ENCODE data around the gene DPYSL5.
"Not testable (repeated sequence)": the region's sequence is repeated elsewhere in the genome, so short reads cannot be mapped to it uniquely, and the experiment has no call there.

Gene DPYSL5

GRCh38 chr2:26875808-26876207, 27.9 kb downstream of the DPYSL5 start:
- DNase-seq, result no peak

GRCh38 chr2:26876260-26876659, 28.3 kb downstream of the DPYSL5 start:
- no peak for DNase-seq

DNA sequence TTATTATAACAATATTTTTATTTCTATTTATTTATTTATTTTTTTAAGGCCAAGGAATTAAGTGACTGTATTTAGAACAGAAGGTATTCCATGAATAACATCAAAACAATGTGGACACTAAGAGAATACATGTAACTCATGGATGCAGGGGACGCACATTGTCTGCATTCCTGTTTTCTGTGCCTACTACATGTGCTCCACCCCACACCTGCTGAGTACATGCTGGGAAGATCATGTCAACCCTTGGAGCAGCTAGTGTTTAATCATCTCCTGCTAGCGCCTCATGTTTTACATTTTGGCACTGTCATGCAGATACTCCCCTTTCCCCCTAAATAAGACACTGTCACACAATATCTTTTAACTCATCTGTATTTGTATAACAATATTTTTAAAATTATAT, 29.3 kb downstream of the DPYSL5 start:
- DNase-seq, result no peak

DNA sequence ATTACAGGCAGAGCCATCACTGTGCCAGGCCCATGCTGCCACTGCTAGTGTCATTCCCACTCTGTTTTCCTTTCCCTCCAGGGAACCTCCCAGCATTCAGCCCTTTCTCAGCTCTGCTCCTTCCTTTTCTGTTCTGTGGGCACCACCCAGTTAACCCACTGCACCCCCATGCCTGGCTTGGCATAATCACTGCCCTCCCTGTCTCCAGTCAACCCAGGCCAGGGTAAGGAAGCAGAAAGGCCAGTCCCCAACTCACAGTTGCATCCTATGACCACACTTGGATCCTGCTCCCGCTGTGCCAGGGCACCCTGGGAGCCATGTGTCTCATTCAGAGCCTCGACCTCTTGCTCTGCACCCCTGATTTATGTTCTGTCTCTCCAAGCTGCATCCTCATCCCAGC, 32.2 kb downstream of the DPYSL5 start:
- DNase-seq, result no peak

DNA sequence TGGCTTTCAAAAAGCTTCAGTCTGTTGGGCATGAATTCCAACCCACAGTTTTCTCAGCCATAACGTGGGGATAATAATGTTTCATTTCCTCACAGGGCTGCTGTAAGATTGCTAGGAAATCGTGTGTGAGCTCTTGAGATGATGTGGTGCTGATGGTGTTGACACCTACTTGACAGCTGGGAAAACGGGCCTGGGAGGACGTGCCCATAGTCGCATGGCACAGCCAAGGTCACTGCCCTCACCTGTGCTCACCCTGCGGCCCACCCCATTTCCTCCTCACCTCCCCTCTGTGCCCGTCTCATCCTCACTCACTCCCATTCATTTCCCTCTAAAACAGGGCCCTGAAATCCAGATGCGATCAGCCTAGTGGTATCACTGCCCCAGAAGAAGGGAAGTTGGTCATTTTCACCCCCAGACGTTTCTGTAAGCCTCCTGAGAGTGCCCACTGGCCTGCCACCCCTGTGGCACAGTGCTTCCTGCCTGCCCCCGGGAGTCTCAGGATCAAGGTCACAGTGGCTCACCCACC, 33.0 kb downstream of the DPYSL5 start:
- no peak for DNase-seq

GRCh38 chr2:26882220-26882619, 34.3 kb downstream of the DPYSL5 start:
- not testable (repeated sequence) for DNase-seq

- no peak for DNase-seq
These were observed 36.0 kb downstream of the DPYSL5 start for GRCh38 chr2:26883956-26884355.

GRCh38 chr2:26884486-26884885, 36.6 kb downstream of the DPYSL5 start:
- DNase-seq, result no peak

DNA sequence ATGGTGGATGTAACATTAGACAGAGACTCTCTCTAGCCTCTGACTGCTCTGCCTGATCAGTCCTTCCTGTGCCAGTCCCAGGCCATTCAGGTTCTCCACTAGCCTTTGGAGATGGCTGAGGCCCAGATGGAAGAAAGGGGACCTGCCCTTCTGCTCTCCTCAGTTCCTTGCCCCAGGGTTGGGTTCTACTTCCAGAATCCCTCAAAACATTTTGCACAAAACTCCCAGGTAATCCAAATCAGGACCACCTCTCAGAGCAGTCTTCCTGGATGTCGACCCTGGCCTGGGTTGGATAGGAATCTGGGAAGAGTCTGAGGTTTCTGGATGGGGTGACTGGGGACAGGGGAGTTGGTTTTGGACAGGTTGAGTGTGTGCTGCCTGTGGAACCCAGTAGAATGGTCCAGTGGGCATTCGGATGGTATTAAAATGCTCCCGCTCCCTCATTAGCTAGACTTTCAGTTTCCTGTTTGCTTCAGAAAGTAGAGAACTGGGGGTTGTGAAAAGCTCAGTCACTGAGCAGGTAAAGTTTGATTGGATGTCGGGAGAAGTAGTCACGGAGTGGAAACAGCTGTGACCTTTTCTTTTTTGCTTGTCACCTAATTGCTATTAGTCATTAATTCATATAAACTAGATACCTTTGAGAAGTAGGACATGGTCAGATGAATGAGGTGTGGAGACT, 37.9 kb downstream of the DPYSL5 start:
- DNase-seq, result no peak

DNA sequence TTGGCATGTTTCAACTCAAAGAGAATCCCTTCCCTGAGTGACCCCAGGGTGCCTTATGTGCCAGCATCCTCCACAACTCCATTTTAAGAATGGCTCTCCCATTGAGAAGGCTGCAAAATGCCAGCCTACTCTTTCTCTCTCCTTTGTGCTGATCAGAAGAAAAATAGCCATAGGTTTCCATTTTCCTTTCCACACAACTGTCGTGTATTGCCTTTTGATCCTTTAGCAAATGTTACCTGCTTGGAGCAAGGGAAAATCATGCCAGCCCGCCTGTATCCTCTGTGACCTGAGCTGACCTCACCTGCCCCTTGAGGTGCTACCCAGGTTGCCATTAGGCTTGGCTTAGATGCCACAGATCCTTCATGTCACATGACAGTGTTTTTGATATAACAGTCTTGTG, 38.8 kb downstream of the DPYSL5 start:
- DNase-seq, result no peak

GRCh38 chr2:26887151-26887550, 39.2 kb downstream of the DPYSL5 start:
- DNase-seq, result no peak

DNA sequence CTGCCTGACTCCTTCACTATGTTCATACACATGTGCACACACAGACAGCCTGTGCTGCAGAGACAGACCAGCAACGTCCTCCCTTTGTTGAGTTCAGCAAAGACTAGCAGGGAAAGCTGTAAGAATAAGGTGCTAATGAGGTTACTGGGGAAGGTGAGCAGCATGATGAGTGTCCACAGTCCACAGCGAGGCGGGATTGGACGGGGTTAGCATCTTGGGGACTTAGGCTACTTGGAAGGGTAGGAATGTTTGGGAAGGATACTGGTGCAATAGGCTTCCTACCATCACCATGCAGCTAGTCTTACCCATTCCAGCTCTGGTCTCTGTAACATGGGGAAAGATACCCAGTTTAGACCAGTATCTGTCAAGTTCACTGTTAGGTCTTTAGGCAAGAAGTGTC, 41.9 kb downstream of the DPYSL5 start:
- DNase-seq, result no peak

GRCh38 chr2:26890341-26891000, 42.5 kb downstream of the DPYSL5 start:
- DNase-seq, result no peak

- no peak for DNase-seq
These were observed 44.2 kb downstream of the DPYSL5 start for GRCh38 chr2:26892133-26892532.

DNA sequence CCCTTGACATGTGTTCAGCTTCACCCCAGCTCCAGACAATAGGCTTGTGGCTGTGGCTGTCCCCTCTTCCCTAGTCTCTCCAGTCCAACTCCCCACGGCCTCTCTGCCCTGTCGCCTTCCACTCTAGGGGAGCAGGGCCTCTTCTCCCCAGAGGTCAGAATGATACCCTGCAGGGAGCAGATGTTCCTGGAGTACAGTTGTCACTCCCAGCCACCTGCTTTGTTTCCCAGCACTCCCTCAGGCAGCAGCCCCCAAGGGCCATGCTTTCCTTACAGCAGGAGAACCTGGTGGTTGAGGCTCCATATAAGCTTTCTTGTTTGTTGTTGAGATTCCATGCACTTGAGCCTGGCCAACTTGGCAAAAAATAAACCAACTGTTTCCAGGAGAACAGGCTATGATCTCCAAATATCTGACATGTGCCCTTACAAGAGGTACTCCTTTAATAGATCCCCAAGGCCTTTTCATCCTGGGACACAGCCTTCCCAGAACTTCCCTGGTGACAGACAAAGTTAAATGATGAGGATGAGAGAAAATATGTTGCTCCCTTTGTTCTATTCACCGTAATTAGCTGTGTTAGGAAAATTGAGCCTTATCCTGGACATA, 45.1 kb downstream of the DPYSL5 start:
- DNase-seq, result no peak

GRCh38 chr2:26894136-26894535, 46.2 kb downstream of the DPYSL5 start:
- DNase-seq, result no peak

DNA sequence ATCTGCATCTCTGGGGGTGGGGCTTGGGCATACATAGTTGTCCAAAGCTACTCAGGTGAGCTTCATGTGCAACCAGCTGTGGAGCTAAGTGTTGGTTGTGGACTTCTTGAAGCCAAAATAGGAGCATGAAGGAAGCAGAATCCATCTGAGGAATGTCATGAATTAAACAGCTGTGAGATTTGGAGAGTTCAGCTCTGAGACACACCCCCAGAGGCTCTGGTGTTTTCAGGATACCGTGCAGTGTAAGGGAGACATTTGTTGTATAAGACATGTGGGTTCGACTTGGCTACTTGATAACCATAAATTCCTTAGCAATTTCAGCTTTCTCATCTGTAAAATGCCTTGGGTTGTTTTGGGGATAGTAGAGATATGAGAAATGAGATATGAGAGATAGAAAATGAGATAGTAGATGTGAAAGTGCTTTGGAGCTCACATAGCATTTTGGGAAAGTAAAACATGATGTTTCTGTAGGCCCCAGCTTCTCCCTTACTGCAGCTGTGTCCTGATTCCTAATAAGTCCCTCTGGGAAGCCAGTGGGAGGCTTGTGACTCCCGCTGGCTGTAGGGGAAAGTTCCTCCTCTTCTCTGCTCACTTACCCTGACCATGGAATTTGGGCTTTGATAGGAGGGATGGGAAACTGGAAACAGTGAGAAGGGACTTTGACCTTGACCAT, 50.0 kb downstream of the DPYSL5 start:
- DNase-seq, result no peak

DNA sequence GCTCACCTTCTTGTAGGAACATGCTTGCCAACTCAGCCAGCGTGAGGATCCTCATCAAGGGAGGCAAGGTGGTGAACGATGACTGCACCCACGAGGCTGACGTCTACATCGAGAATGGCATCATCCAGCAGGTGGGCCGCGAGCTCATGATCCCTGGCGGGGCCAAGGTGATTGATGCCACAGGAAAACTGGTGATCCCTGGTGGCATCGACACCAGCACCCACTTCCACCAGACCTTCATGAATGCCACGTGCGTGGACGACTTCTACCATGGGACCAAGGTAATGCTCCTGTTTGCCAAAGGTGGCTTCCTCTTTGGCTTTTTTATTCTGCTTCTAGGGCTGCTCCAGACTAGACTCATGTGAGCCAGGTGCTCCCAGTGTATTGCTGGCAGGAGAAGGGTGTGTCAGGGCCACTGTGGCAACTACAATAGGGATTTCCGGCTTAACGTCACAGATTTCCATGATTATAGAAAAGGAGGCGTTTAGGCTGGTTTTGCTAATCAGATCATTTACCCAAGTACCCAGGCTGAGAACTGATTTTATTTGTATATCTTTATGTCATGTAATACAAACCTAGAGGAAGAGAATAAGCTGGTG, 50.6 kb downstream of the DPYSL5 start:
- DNase-seq, result no peak

DNA sequence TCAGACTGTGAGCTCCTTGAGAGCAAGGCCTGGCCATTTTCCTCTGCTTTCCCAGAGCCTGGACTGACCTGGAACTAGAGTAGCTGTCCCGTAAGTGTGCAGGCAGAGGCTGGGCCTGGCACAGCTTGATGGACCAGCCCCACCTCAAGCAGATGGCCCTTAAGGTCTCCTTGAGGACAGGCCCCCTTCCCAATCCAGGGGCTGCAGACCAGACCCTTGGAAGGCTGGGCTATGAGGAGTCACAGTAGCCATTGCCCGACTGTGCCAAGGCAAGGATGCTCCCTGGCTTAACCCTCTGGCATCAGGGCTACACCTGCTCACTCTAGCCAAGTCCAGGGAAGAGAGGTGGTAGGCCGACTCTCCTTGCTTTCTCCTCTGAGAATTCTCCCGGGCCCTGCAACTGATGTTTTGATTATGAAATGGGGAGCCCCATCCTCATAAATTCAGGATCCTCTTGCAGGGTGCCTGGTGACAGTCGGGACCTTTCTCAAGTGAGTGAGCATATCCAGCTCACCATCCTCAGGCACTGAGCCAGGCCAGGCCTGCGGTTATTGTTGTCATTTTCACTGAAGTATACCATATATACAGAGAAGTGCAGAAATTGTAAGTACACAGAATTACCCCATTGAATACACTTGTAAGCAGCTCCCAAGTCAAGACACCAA, 51.7 kb downstream of the DPYSL5 start:
- no peak for DNase-seq

DNA sequence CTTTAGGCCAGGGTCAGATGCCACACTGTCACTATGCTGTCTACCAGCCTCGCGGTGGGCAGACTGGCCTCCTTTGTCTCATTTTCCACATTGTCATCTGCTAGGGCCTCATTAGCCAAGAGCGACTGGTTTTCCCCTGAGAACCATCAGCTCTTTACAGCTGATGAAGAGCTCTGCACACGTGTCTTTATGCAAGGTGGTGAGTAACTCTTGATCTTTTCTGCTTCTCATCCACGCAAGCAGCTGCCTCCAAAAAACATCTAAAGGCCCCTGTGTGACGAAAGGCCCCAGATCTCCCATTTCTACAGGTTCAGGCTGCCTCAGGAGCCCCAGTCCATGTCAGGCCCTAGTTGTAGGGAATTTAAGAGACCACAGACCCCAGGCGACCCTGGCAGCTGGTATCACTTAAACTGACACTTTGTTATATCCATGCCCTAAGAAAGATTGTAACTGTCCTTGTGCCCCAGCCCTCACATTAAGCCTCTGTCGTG, 52.9 kb downstream of the DPYSL5 start:
- no peak for DNase-seq

DNA sequence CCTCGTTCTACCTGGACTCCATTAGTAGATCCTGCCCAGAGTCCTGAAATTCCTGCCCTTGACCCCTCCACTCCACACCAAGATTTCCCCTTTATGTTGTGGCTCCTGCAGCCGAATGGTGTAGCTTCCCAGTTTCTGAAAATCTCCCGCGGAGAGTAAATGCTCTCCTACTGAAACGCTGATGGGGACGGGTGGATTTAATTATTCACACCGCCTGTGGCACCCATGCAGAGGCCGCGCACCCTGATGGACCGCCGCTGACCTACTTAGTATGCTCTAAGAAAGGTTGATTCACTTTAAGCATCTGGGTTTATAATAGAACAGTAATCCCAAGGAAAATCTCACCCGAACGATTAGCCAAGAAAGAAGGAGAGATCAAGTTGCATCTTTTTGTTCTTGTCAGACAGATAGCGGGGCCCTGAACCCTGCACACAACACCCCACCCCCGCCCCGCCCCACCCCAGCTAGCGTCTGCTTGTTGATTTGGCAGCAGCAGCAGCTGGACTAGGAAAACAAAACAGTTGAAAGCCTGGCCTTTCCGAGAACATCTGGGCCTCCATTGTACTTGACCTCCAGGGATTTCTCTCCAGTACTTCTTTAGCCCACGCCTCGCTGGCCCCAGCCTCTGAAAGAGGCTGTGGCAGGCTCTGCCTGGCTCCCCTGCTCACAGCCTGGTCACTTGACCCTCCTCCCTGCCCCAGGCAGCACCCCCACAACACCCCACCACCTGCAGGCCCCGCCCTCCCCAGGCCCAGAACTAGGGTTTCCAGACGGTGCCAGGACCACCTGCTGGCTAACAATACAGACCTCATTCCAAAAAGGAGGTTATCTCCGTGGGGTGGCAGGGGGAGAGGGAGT, 53.6 kb downstream of the DPYSL5 start:
- no peak for DNase-seq
